ENCODE measurements around the gene PARP6. TPM values are rescaled to one million over a fixed set of nuclear protein-coding genes. Genes with fewer than 3 reads are reported as not detected.
A peak's percentile ranks its signal among the peaks of the same experiment; 100 is the strongest.

Gene PARP6
- total RNA-seq, 3 donors from 2014 or later: 63.9 to 90.4 (median 65.8) TPM

- Histone ChIP-seq H3K36me3 (no peaks in the 10 kb centered on the region), H3K4me3 (peak overlapping the region in 2 of 3 donors; percentile 80 to 92), H3K27ac (peak overlapping the region; percentile 94 to 98), H3K27me3 (no peaks in the 10 kb centered on the region), H3K9me3 (no peaks in the 10 kb centered on the region), H3K4me1 (peaks cover 0 to 28% of the 10 kb centered on the region in 2 donors)
- intact Hi-C loops (cut with DNase I; ENCODE audit: low total_unique reads): no loop called here
- no peak for TF ChIP-seq POLR2AphosphoS5 (IDR thresholded peaks at IDR 0.05)
- TF ChIP-seq, protein P1, sequence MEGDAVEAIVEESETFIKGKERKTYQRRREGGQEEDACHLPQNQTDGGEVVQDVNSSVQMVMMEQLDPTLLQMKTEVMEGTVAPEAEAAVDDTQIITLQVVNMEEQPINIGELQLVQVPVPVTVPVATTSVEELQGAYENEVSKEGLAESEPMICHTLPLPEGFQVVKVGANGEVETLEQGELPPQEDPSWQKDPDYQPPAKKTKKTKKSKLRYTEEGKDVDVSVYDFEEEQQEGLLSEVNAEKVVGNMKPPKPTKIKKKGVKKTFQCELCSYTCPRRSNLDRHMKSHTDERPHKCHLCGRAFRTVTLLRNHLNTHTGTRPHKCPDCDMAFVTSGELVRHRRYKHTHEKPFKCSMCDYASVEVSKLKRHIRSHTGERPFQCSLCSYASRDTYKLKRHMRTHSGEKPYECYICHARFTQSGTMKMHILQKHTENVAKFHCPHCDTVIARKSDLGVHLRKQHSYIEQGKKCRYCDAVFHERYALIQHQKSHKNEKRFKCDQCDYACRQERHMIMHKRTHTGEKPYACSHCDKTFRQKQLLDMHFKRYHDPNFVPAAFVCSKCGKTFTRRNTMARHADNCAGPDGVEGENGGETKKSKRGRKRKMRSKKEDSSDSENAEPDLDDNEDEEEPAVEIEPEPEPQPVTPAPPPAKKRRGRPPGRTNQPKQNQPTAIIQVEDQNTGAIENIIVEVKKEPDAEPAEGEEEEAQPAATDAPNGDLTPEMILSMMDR (IDR thresholded peaks at IDR 0.05): no peak
- no peak for TF ChIP-seq POLR2A (IDR thresholded peaks at IDR 0.05)
- no peak for DNase-seq (ENCODE audit: low spot score in 2 of 2)
These were observed 44.6 kb downstream of the PARP6 start for GRCh38 chr15:72227720-72228119.

GRCh38 chr15:72227192-72227586 lies 45.2 kb downstream of the PARP6 start:
- Histone ChIP-seq H3K27ac (peak overlapping the region; percentile 79 to 83), H3K27me3 (no peaks in the 10 kb centered on the region), H3K4me1 (peaks cover 0 to 27% of the 10 kb centered on the region in 2 donors), H3K9me3 (no peaks in the 10 kb centered on the region), H3K4me3 (peak overlapping the region in 1 of 3 donors; percentile 35), H3K36me3 (no peaks in the 10 kb centered on the region)
- TF ChIP-seq, protein P1 (IDR thresholded peaks at IDR 0.05): no peak
- TF ChIP-seq POLR2A (IDR thresholded peaks at IDR 0.05): no peak
- no peak for TF ChIP-seq POLR2AphosphoS5 (IDR thresholded peaks at IDR 0.05)
- DNase-seq (ENCODE audit: low spot score in 2 of 2): no peak
- intact Hi-C loops (cut with DNase I; ENCODE audit: low total_unique reads): no loop called here

- Histone ChIP-seq H3K4me1 (peaks cover 0 to 24% of the 10 kb centered on the region in 2 donors), H3K9me3 (no peaks in the 10 kb centered on the region), H3K27ac (peak overlapping the region; percentile 46 to 55), H3K4me3 (no peak overlapping the region), H3K36me3 (no peaks in the 10 kb centered on the region), H3K27me3 (no peaks in the 10 kb centered on the region)
- no peak for DNase-seq (ENCODE audit: low spot score in 2 of 2)
- TF ChIP-seq POLR2A (IDR thresholded peaks at IDR 0.05) (no peak), POLR2AphosphoS5 (IDR thresholded peaks at IDR 0.05) (no peak)
- TF ChIP-seq, protein P1 (IDR thresholded peaks at IDR 0.05): no peak
- intact Hi-C loops (cut with DNase I; ENCODE audit: low total_unique reads): no loop called here
These were observed 49.1 kb downstream of the PARP6 start for GRCh38 chr15:72223278-72223677.

- Histone ChIP-seq H3K9me3 (no peaks in the 10 kb centered on the region), H3K27me3 (no peaks in the 10 kb centered on the region), H3K36me3 (no peaks in the 10 kb centered on the region), H3K4me1 (peaks cover 0 to 24% of the 10 kb centered on the region in 2 donors), H3K27ac (peak overlapping the region; percentile 55 to 76), H3K4me3 (no peak overlapping the region)
- intact Hi-C loops (cut with DNase I; ENCODE audit: low total_unique reads): no loop called here
- TF ChIP-seq, protein P1 (IDR thresholded peaks at IDR 0.05): peak in 1 of 3 donors; percentile 11
- TF ChIP-seq POLR2A (IDR thresholded peaks at IDR 0.05): no peak
- no peak for TF ChIP-seq POLR2AphosphoS5 (IDR thresholded peaks at IDR 0.05)
- peak; percentile 74 to 76 for DNase-seq (ENCODE audit: low spot score in 2 of 2)
These were observed 50.0 kb downstream of the PARP6 start for GRCh38 chr15:72222393-72222792.

- H3K27ac ChIP-seq: peak overlapping the region in 1 of 2 donors; percentile 35
- TF ChIP-seq POLR2A (IDR thresholded peaks at IDR 0.05) (no peak), POLR2AphosphoS5 (IDR thresholded peaks at IDR 0.05) (no peak)
- TF ChIP-seq, protein P1 (IDR thresholded peaks at IDR 0.05): no peak
- no peak for DNase-seq (ENCODE audit: low spot score in 2 of 2)
- no peaks in the 10 kb centered on the region for H3K27me3 ChIP-seq
- no peaks in the 10 kb centered on the region for H3K36me3 ChIP-seq
- H3K9me3 ChIP-seq: no peaks in the 10 kb centered on the region
- intact Hi-C loops (cut with DNase I; ENCODE audit: low total_unique reads): no loop called here
- H3K4me1 ChIP-seq: peaks cover 0 to 7% of the 10 kb centered on the region in 2 donors
- H3K4me3 ChIP-seq: no peak overlapping the region
These were observed 51.7 kb downstream of the PARP6 start for GRCh38 chr15:72220687-72221086.

Measured in breast epithelium (tissue), 4 donors.